ENCODE data around the gene SLC5A9. TPM values are rescaled to one million over a fixed set of nuclear protein-coding genes. Genes with fewer than 3 reads are reported as not detected.

The SLC5A9 gene
- total RNA-seq, 1 experiment from 2014 or later: not detected

DNA sequence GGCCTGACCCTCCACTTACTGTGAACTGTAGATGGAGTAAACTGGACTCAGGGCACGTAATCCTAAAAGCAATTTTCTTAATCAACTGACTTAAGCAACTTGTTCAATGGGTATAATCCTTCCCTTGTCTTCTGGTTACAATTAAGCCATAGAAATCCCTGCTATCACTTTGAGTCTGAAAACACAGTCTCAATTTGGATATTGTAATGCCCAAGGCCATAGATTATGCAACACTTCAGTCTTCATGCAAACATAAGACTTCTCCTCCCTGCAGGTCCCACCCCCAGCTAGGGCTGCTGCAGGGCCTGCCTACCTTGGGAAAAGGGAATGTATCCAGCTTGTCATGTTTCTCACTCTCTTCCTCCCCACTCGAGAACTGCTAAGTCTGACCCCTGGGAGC, 6.2 kb upstream of the SLC5A9 start:
- H3K9me2 ChIP-seq (replicated peaks; ENCODE audit: insufficient read depth, low read length): no peaks in the 10 kb centered on the region
- no peak overlapping the region for H3K9ac ChIP-seq (ENCODE audit: low read length)
- no peak overlapping the region for H3K27ac ChIP-seq (ENCODE audit: low read length)
- H3K4me3 ChIP-seq (ENCODE audit: low read length): no peak overlapping the region
- no peaks in the 10 kb centered on the region for H4K20me1 ChIP-seq (ENCODE audit: insufficient read depth, low read depth, low read length)
- H3K27me3 ChIP-seq (ENCODE audit: low read length): no peaks in the 10 kb centered on the region
- H2AFZ ChIP-seq (ENCODE audit: low read length): no peak overlapping the region
- no peaks in the 10 kb centered on the region for H3K36me3 ChIP-seq (ENCODE audit: insufficient read depth, low read length)
- H3K4me2 ChIP-seq (ENCODE audit: low read depth, low read length, poor library complexity, severe bottlenecking): no peak overlapping the region
- no peaks in the 10 kb centered on the region for H3K9me3 ChIP-seq (ENCODE audit: low read length)
- no peaks in the 10 kb centered on the region for H3K79me2 ChIP-seq (ENCODE audit: low read length)
- no peak for DNase-seq
- H3K4me1 ChIP-seq (ENCODE audit: low read length): no peaks in the 10 kb centered on the region

DNA sequence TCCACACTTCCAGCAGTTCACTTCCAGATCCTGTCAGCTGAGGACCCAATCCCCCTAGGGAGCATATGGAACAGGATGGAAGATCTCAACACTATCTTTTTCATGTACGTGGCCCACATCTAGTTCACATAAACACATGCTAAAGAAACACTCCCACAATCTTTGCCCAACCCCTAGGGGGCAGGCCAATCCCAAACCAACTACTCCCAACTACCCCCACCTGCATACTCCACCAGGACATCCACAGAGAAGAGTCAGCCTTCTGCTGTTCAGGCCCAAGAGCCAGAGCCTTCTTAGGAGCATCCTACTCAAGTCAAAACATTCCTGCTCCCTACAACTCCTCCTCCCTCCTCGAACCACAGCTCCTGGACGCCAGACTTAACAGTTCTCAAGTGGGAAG, 5.6 kb upstream of the SLC5A9 start:
- Histone ChIP-seq H3K9me2 (replicated peaks; ENCODE audit: insufficient read depth, low read length) (no peaks in the 10 kb centered on the region), H3K9ac (ENCODE audit: low read length) (no peak overlapping the region)

DNA sequence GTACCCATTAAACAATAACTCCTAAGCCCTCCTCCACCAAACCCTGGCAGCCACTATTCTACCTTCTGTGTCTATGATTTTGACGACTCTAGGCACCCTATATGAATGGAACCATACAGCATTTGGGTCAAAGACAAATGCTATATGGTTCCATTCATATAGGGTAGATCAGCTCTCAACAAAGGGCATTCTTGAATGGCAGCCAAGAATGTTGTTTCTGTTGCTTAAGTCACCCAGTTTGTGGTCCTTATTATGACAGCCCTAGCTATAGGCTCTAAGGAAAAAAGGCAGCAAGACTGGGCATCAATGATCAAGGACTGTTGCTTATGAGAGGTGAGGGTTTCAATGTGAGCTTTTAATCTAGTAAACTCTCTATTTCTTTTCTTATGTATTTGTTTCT, 4.7 kb upstream of the SLC5A9 start:
- H3K4me1 ChIP-seq (ENCODE audit: low read length): no peaks in the 10 kb centered on the region
- H3K27ac ChIP-seq (ENCODE audit: low read length): no peak overlapping the region
- no peak overlapping the region for H3K4me3 ChIP-seq (ENCODE audit: low read length)
- DNase-seq: no peak
- no peak overlapping the region for H3K4me2 ChIP-seq (ENCODE audit: low read depth, low read length, poor library complexity, severe bottlenecking)
- no peak overlapping the region for H2AFZ ChIP-seq (ENCODE audit: low read length)
- H4K20me1 ChIP-seq (ENCODE audit: insufficient read depth, low read depth, low read length): no peaks in the 10 kb centered on the region
- H3K79me2 ChIP-seq (ENCODE audit: low read length): no peaks in the 10 kb centered on the region
- no peaks in the 10 kb centered on the region for H3K27me3 ChIP-seq (ENCODE audit: low read length)
- H3K9me3 ChIP-seq (ENCODE audit: low read length): no peaks in the 10 kb centered on the region
- H3K9me2 ChIP-seq (replicated peaks; ENCODE audit: insufficient read depth, low read length): no peaks in the 10 kb centered on the region
- H3K9ac ChIP-seq (ENCODE audit: low read length): no peak overlapping the region
- no peaks in the 10 kb centered on the region for H3K36me3 ChIP-seq (ENCODE audit: insufficient read depth, low read length)

More for the DNA sequence above, 5.6 kb upstream of the SLC5A9 start:
- H3K27me3 ChIP-seq (ENCODE audit: low read length): no peaks in the 10 kb centered on the region
- H4K20me1 ChIP-seq (ENCODE audit: insufficient read depth, low read depth, low read length): no peaks in the 10 kb centered on the region
- no peak overlapping the region for H3K4me3 ChIP-seq (ENCODE audit: low read length)
- no peak overlapping the region for H3K4me2 ChIP-seq (ENCODE audit: low read depth, low read length, poor library complexity, severe bottlenecking)
- H3K79me2 ChIP-seq (ENCODE audit: low read length): no peaks in the 10 kb centered on the region
- DNase-seq: no peak
- no peaks in the 10 kb centered on the region for H3K36me3 ChIP-seq (ENCODE audit: insufficient read depth, low read length)
- H2AFZ ChIP-seq (ENCODE audit: low read length): no peak overlapping the region
- no peaks in the 10 kb centered on the region for H3K9me3 ChIP-seq (ENCODE audit: low read length)
- no peak overlapping the region for H3K27ac ChIP-seq (ENCODE audit: low read length)
- H3K4me1 ChIP-seq (ENCODE audit: low read length): no peaks in the 10 kb centered on the region

DNA sequence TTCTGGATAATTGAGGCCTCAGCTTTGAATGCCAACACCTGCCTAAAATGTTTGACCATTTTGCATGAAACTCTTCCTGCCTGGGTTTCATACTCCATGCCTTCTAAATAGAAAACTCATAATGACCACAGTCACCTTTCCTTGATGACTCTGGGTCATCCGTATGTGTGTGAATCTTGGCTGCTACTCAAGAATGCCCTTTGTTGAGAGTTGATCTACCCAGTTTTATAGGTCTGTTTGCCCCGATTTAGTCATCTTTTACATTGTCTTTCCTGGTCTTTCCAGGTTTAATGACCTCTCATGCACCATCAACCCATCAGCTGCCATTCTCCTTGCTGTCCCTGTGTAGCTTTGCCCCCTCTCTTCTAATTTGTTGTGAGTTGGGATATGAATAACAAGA, 2.7 kb upstream of the SLC5A9 start:
- no peaks in the 10 kb centered on the region for H3K36me3 ChIP-seq (ENCODE audit: insufficient read depth, low read length)
- no peak overlapping the region for H3K27ac ChIP-seq (ENCODE audit: low read length)
- H3K27me3 ChIP-seq (ENCODE audit: low read length): no peaks in the 10 kb centered on the region
- H3K9me2 ChIP-seq (replicated peaks; ENCODE audit: insufficient read depth, low read length): no peaks in the 10 kb centered on the region
- no peak overlapping the region for H3K4me3 ChIP-seq (ENCODE audit: low read length)
- no peak overlapping the region for H3K9ac ChIP-seq (ENCODE audit: low read length)
- no peaks in the 10 kb centered on the region for H4K20me1 ChIP-seq (ENCODE audit: insufficient read depth, low read depth, low read length)
- no peak overlapping the region for H2AFZ ChIP-seq (ENCODE audit: low read length)
- H3K4me2 ChIP-seq (ENCODE audit: low read depth, low read length, poor library complexity, severe bottlenecking): no peak overlapping the region
- no peak for DNase-seq
- H3K79me2 ChIP-seq (ENCODE audit: low read length): no peaks in the 10 kb centered on the region
- H3K4me1 ChIP-seq (ENCODE audit: low read length): no peaks in the 10 kb centered on the region
- H3K9me3 ChIP-seq (ENCODE audit: low read length): no peaks in the 10 kb centered on the region

DNA sequence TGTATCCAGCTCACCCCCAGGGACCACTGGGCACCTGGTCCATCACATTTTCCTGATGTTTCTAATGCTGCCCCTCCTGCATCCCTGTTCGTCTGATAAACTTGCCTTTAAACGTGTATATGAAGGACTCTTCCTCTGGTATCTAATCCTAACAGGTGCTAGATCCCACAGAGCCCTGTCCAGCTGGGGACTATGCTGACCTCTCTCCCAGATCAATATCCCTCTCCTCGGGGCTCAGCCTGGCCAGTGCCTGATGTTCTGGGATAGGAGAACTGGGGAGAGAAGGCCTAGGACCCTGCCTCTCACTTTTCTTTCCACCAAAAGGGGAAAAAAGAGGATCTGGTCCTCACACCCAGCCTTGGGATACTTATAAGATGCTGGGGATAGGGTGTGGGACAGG, 1.4 kb upstream of the SLC5A9 start:
- Histone ChIP-seq H3K27ac (ENCODE audit: low read length) (no peak overlapping the region), H4K20me1 (ENCODE audit: insufficient read depth, low read depth, low read length) (no peaks in the 10 kb centered on the region), H3K79me2 (ENCODE audit: low read length) (no peaks in the 10 kb centered on the region), H3K9me3 (ENCODE audit: low read length) (no peaks in the 10 kb centered on the region), H3K9ac (ENCODE audit: low read length) (no peak overlapping the region), H3K4me3 (ENCODE audit: low read length) (no peak overlapping the region), H3K36me3 (ENCODE audit: insufficient read depth, low read length) (no peaks in the 10 kb centered on the region), H3K9me2 (replicated peaks; ENCODE audit: insufficient read depth, low read length) (no peaks in the 10 kb centered on the region), H2AFZ (ENCODE audit: low read length) (no peak overlapping the region), H3K4me1 (ENCODE audit: low read length) (no peaks in the 10 kb centered on the region), H3K27me3 (ENCODE audit: low read length) (no peaks in the 10 kb centered on the region), H3K4me2 (ENCODE audit: low read depth, low read length, poor library complexity, severe bottlenecking) (no peak overlapping the region)
- no peak for DNase-seq

DNA sequence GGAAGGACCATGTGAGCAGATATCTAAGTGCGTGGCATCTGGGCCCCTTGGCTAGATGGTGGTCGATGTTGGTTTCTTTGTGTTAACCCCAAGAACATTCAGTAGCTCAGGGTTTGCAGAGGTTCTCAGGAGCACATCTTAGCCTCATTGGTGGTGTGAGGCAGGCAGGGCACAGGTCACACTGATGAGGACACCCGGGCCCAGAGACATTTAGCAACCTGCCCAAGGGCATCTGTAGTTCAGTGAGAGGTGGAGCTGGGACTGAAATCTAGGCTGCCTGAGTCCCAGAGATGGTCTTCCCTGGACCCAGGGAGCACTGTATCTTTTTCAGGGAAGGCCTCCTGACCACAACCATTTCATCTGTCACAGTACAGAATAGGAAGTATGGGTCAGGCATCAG, 859 bp upstream of the SLC5A9 start:
- H4K20me1 ChIP-seq (ENCODE audit: insufficient read depth, low read depth, low read length): no peaks in the 10 kb centered on the region
- H3K4me2 ChIP-seq (ENCODE audit: low read depth, low read length, poor library complexity, severe bottlenecking): no peak overlapping the region
- H3K27me3 ChIP-seq (ENCODE audit: low read length): no peaks in the 10 kb centered on the region
- no peaks in the 10 kb centered on the region for H3K79me2 ChIP-seq (ENCODE audit: low read length)
- no peaks in the 10 kb centered on the region for H3K36me3 ChIP-seq (ENCODE audit: insufficient read depth, low read length)
- no peak overlapping the region for H3K4me3 ChIP-seq (ENCODE audit: low read length)
- no peaks in the 10 kb centered on the region for H3K9me2 ChIP-seq (replicated peaks; ENCODE audit: insufficient read depth, low read length)
- DNase-seq: no peak
- H3K27ac ChIP-seq (ENCODE audit: low read length): no peak overlapping the region
- no peaks in the 10 kb centered on the region for H3K9me3 ChIP-seq (ENCODE audit: low read length)
- H2AFZ ChIP-seq (ENCODE audit: low read length): no peak overlapping the region
- no peak overlapping the region for H3K9ac ChIP-seq (ENCODE audit: low read length)
- no peaks in the 10 kb centered on the region for H3K4me1 ChIP-seq (ENCODE audit: low read length)

DNA sequence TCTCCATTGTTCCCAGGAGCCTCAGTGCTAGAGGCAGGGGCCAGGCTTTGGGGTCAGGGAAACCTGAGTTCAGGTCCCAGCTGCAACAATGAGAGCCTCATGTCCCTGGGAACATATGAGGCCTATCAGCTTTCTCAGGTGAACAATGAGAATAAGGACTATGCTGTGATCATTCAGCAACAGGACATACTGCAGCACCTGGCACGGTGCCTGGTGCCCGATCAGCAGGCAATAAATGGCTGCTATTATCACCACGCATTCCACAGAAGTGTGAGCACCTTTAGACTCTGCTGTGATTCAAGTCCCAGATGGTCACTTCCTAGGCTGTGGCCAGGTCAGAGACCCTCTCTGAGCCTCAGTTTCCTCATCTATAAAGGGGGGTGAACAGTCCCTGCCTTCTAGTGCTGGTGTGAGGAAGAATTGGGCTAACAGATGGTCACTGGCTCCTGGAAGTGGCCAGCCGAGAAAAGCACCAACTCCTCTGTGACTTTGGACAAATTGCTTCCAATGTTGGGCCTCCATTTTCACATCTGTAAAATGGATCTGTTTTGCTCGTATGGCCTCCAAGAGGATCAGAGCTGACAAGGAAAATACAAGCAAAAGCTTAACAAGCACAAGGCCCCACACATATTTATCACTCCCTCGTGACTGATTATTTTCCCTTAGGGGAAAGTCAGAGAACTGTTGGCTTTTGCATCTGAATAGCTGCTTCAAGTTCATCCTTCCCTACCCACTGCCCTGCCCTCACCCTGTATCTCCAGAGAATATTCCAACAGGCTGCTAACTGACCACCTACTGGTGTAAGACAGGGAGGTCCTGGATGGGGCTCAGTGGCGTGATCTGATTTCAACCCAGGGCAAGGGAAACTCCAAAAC, 1.1 kb downstream of the SLC5A9 start:
- no peak overlapping the region for H3K4me2 ChIP-seq (ENCODE audit: low read depth, low read length, poor library complexity, severe bottlenecking)
- H3K4me1 ChIP-seq (ENCODE audit: low read length): peaks cover 4% of the 10 kb centered on the region; the same call in 1 of the 2 replicates
- no peaks in the 10 kb centered on the region for H3K79me2 ChIP-seq (ENCODE audit: low read length)
- DNase-seq: no peak
- no peaks in the 10 kb centered on the region for H3K9me2 ChIP-seq (replicated peaks; ENCODE audit: insufficient read depth, low read length)
- H3K36me3 ChIP-seq (ENCODE audit: insufficient read depth, low read length): no peaks in the 10 kb centered on the region
- H3K4me3 ChIP-seq (ENCODE audit: low read length): no peak overlapping the region
- no peak overlapping the region for H3K9ac ChIP-seq (ENCODE audit: low read length)
- no peaks in the 10 kb centered on the region for H3K27me3 ChIP-seq (ENCODE audit: low read length)
- no peaks in the 10 kb centered on the region for H3K9me3 ChIP-seq (ENCODE audit: low read length)
- no peaks in the 10 kb centered on the region for H4K20me1 ChIP-seq (ENCODE audit: insufficient read depth, low read depth, low read length)
- H2AFZ ChIP-seq (ENCODE audit: low read length): no peak overlapping the region
- no peak overlapping the region for H3K27ac ChIP-seq (ENCODE audit: low read length)

DNA sequence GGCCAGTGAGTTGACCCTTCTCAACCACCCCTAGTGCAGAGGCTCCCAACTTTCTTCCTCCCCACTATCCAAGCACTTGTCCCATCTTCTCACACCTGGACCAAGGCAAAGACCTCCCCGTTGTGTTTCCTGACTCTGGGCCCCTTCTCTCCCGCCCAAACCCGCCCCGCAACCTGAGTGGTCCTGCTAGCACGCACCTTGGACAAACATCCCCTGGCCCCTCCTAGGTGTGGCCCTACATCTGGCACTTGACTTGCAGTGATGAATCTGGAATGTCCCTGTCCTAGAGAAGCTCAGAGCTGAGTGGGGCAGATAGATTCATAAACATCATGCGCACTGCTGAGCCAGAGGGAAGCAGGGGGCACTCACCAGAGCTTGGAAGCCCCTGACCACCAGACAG, 2.3 kb downstream of the SLC5A9 start:
- H3K4me2 ChIP-seq (ENCODE audit: low read depth, low read length, poor library complexity, severe bottlenecking): no peak overlapping the region
- no peaks in the 10 kb centered on the region for H3K27me3 ChIP-seq (ENCODE audit: low read length)
- H3K9me2 ChIP-seq (replicated peaks; ENCODE audit: insufficient read depth, low read length): no peaks in the 10 kb centered on the region
- no peak overlapping the region for H2AFZ ChIP-seq (ENCODE audit: low read length)
- no peaks in the 10 kb centered on the region for H3K9me3 ChIP-seq (ENCODE audit: low read length)
- no peak overlapping the region for H3K4me3 ChIP-seq (ENCODE audit: low read length)
- no peaks in the 10 kb centered on the region for H4K20me1 ChIP-seq (ENCODE audit: insufficient read depth, low read depth, low read length)
- no peak for DNase-seq
- peaks cover 4% of the 10 kb centered on the region; the same call in 1 of the 2 replicates for H3K4me1 ChIP-seq (ENCODE audit: low read length)
- H3K27ac ChIP-seq (ENCODE audit: low read length): no peak overlapping the region
- H3K79me2 ChIP-seq (ENCODE audit: low read length): no peaks in the 10 kb centered on the region
- no peak overlapping the region for H3K9ac ChIP-seq (ENCODE audit: low read length)
- no peaks in the 10 kb centered on the region for H3K36me3 ChIP-seq (ENCODE audit: insufficient read depth, low read length)
